Activated CD8-positive, alpha-beta T cell treated with anti-CD3 and anti-CD28 coated beads for 36 hours (primary cell): ENCODE measurements around the gene GTF2B. TPM values are rescaled to one million over a fixed set of nuclear protein-coding genes. Genes with fewer than 3 reads are reported as not detected.
A peak's percentile ranks its signal among the peaks of the same experiment; 100 is the strongest.

Experiments
- ATAC-seq: fragments of 200-7000 bp; cut with Tn5 transposase; one replicate; pipeline ENCODE4 v1.10.0; 2021; ENCODE audit warnings: mild to moderate bottlenecking, moderate library complexity
- CTCF ChIA-PET: fragments of 350-600 bp; sonication (Branson Sonifier 250); formaldehyde crosslinking; loops from one replicate; lab custom pipeline; 2021; ENCODE audit warnings: antibody characterized with exemption; lab: Charles Lee
- POLR2A ChIA-PET: fragments of 350-600 bp; sonication (Branson Sonifier 250); formaldehyde crosslinking; loops from one replicate; lab custom pipeline; 2021; ENCODE audit warnings: antibody characterized with exemption; lab: Charles Lee
- DNase-seq: peaks from one replicate; pipeline ENCODE4 v3.0.0-alpha.2; 2020
- H3K27ac Mint-ChIP-seq: one replicate; pipeline ENCODE4 v1.8.0; 2021; ENCODE audit warnings: mild to moderate bottlenecking, mixed read lengths
- H3K27me3 Mint-ChIP-seq: one replicate; pipeline ENCODE4 v1.8.0; 2021; ENCODE audit warnings: mixed read lengths
- H3K36me3 Mint-ChIP-seq: one replicate; pipeline ENCODE4 v1.8.0; 2021; ENCODE audit warnings: low read depth, mixed read lengths
- H3K4me1 Mint-ChIP-seq: one replicate; pipeline ENCODE4 v1.8.0; 2021; ENCODE audit warnings: low read depth, mixed read lengths
- H3K4me3 Mint-ChIP-seq: one replicate; pipeline ENCODE4 v1.8.0; 2021; ENCODE audit warnings: mild to moderate bottlenecking, moderate library complexity, mixed read lengths
- H3K9me3 Mint-ChIP-seq: one replicate; pipeline ENCODE4 v1.8.0; 2021; ENCODE audit warnings: mixed read lengths
- intact Hi-C: fragments of 100-400 bp; cut with micrococcal nuclease; formaldehyde crosslinking; loops from one replicate; pipeline ENCODE4 v1.10.0; 2022
- total RNA-seq, 2 experiments: library from RNA; stranded (reverse); gene quantifications; one replicate each; pipeline ENCODE4 v1.2.3, GENCODE V29; 2021
- TF ChIP-seq, protein P1 (sequence below): fragments of 200-600 bp; IDR thresholded peaks from one replicate; pipeline ENCODE4 v1.8.0; 2022; ENCODE audit warnings: antibody characterized with exemption, mild to moderate bottlenecking

Gene GTF2B
- total RNA-seq, 2 experiments from 2014 or later: 40.7 to 42.0 TPM

- ATAC-seq (peak; percentile 7), DNase-seq (no peak)
- intact Hi-C loops: no loop called here
- POLR2A ChIA-PET: no interaction called here
- H3K4me1 Mint-ChIP-seq: peaks cover 2% of the 10 kb centered on the region
- H3K27ac Mint-ChIP-seq: no peak overlapping the region
- H3K36me3 Mint-ChIP-seq: peaks cover 23% of the 10 kb centered on the region
- no peaks in the 10 kb centered on the region for H3K27me3 Mint-ChIP-seq
- no peaks in the 10 kb centered on the region for H3K9me3 Mint-ChIP-seq
- CTCF ChIA-PET: interaction anchor here (1.3 kb wide), 1 partner anchor 12 kb away, joined by 4 read pairs; no protein-coding TSS in a partner anchor
- H3K4me3 Mint-ChIP-seq: no peak overlapping the region
- TF ChIP-seq, protein P1, sequence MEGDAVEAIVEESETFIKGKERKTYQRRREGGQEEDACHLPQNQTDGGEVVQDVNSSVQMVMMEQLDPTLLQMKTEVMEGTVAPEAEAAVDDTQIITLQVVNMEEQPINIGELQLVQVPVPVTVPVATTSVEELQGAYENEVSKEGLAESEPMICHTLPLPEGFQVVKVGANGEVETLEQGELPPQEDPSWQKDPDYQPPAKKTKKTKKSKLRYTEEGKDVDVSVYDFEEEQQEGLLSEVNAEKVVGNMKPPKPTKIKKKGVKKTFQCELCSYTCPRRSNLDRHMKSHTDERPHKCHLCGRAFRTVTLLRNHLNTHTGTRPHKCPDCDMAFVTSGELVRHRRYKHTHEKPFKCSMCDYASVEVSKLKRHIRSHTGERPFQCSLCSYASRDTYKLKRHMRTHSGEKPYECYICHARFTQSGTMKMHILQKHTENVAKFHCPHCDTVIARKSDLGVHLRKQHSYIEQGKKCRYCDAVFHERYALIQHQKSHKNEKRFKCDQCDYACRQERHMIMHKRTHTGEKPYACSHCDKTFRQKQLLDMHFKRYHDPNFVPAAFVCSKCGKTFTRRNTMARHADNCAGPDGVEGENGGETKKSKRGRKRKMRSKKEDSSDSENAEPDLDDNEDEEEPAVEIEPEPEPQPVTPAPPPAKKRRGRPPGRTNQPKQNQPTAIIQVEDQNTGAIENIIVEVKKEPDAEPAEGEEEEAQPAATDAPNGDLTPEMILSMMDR: no peak
These were observed 79.0 kb downstream of the GTF2B start for GRCh38 chr1:88812366-88812765.

DNA sequence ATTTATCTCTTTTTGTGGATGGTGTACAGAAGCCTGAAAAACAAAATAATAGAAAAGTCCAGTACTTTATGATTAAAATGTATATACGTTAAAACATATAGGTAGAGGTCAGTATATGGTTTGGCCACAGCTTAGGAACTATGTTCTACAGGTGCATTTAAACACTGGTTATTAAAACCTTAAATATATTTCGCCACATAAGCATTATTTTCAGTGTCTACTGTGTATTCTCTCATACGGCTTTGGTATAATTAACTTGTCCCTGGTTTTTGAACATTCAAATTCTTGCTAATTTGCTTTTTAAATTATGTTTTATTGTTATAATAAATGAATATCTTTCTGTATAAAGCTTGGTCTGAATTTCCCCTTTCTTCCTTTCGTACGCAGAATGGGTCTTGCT lies 87.9 kb downstream of the GTF2B start:
- Mint-ChIP-seq H3K27ac (no peak overlapping the region), H3K27me3 (no peaks in the 10 kb centered on the region), H3K9me3 (peaks cover 3% of the 10 kb centered on the region), H3K4me3 (no peak overlapping the region), H3K36me3 (peaks cover 31% of the 10 kb centered on the region), H3K4me1 (peaks cover 9% of the 10 kb centered on the region)
- ATAC-seq (no peak), DNase-seq (no peak)
- CTCF ChIA-PET: no interaction called here
- TF ChIP-seq, protein P1: no peak
- intact Hi-C loops: loop anchor here (5.0 kb wide), 1 partner anchor 74 kb away; no protein-coding TSS in a partner anchor
- POLR2A ChIA-PET: no interaction called here

DNA sequence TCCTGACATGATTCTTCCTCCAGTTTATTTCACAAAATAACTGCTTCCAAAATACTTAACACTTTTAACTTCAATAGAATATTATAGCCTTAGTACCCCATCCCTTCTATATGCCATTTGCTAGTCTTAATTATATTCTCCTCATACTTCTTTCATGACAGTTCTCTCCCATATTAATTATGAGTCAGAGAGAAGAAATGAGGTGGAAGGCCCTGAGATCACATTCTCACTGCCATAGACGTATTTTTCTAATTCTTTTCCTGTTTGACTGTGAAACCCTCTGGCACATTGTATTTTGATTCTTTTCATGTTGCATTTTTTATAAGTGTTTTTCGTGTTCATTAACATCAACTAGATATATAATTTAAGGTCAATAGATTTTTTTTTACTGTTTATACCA lies 88.4 kb downstream of the GTF2B start:
- Mint-ChIP-seq H3K4me3 (no peak overlapping the region), H3K4me1 (peaks cover 9% of the 10 kb centered on the region), H3K27ac (peak overlapping the region; percentile 59), H3K9me3 (peaks cover 3% of the 10 kb centered on the region), H3K36me3 (peaks cover 31% of the 10 kb centered on the region), H3K27me3 (no peaks in the 10 kb centered on the region)
- CTCF ChIA-PET: interaction anchor here (2.0 kb wide), 1 partner anchor 75 kb away, joined by 17 read pairs; no protein-coding TSS in a partner anchor
- DNase-seq: no peak
- TF ChIP-seq, protein P1: no peak
- ATAC-seq: no peak
- POLR2A ChIA-PET: no interaction called here
- intact Hi-C loops: loop anchor here (5.0 kb wide), 1 partner anchor 74 kb away; no protein-coding TSS in a partner anchor

Other genes with a start within 250 kb of the GTF2B start
- 10 to 100 TPM; 18.0 to 18.1 TPM for gene PKN2, start 207.3 kb downstream of the GTF2B start, total RNA-seq
- gene KYAT3, start 101.1 kb upstream of the GTF2B start, total RNA-seq: 10 to 100 TPM; 39.4 to 46.6 TPM
- gene RBMXL1, start 101.1 kb upstream of the GTF2B start, total RNA-seq: 10 to 100 TPM; 19.6 to 20.8 TPM
- 1 to 10 TPM; 4.7 to 5.7 TPM for gene GBP3, start 131.3 kb upstream of the GTF2B start, total RNA-seq
- gene GBP1, start 173.6 kb upstream of the GTF2B start, total RNA-seq: 10 to 100 TPM; 69.6 to 71.5 TPM
- 100 to 1,000 TPM; 181 to 189 TPM for gene GBP2, start 234.5 kb upstream of the GTF2B start, total RNA-seq